Spleen (tissue), 11 donors: ENCODE results near the gene HOXC6. TPM values are rescaled to one million over a fixed set of nuclear protein-coding genes. Genes with fewer than 3 reads are reported as not detected.

ENCODE experiments used
- DNase-seq: peaks from one replicate; pipeline ENCODE4 v3.0.0-alpha.2; 2020
- H3K27ac ChIP-seq, 8 donors: fragments of 200-600 bp; sonication (generic) in 7 of 8; 1 replicate in 4 of 8; 2 replicates in 4 of 8; pipeline versions ENCODE4 v1.5.0 to v1.8.0; 2016 to 2021; ENCODE audit warnings: inconsistent platforms in 4 of 8, mild to moderate bottlenecking in 4 of 8, moderate library complexity in 1 of 8
- H3K27me3 ChIP-seq, 7 donors: fragments of 200-600 bp; sonication (generic) in 6 of 7; replicated peaks in 1 of 7; 1 replicate in 4 of 7; 2 replicates in 3 of 7; pipeline versions ENCODE4 v1.5.0 to v1.8.0; 2016 to 2021; ENCODE audit warnings: inconsistent platforms in 3 of 7, mild to moderate bottlenecking in 1 of 7
- H3K36me3 ChIP-seq, 6 donors: fragments of 200-600 bp; sonication (generic) in 5 of 6; 1 replicate in 4 of 6; 2 replicates in 2 of 6; pipeline versions ENCODE4 v1.5.0 to v1.8.0; 2016 to 2021; ENCODE audit warnings: inconsistent platforms in 2 of 6
- H3K4me1 ChIP-seq, 6 donors: fragments of 200-600 bp; sonication (generic) in 5 of 6; 1 replicate in 3 of 6; 2 replicates in 3 of 6; pipeline versions ENCODE4 v1.5.0 to v1.8.0; 2016 to 2021; ENCODE audit warnings: inconsistent platforms in 3 of 6
- H3K4me3 ChIP-seq, 8 donors: fragments of 200-600 bp; sonication (generic) in 7 of 8; 1 replicate in 4 of 8; 2 replicates in 4 of 8; pipeline versions ENCODE4 v1.5.0 to v1.8.0; 2016 to 2021; ENCODE audit warnings: inconsistent platforms in 4 of 8, mild to moderate bottlenecking in 4 of 8, moderate library complexity in 2 of 8
- H3K9me3 ChIP-seq, 8 donors: fragments of 200-600 bp; sonication (generic) in 7 of 8; 1 replicate in 4 of 8; 2 replicates in 4 of 8; pipeline versions ENCODE4 v1.5.0 to v1.8.0; 2016 to 2021; ENCODE audit warnings: inconsistent platforms in 4 of 8
- POLR2A ChIP-seq, 3 donors: fragments of 450-650 bp; IDR thresholded peaks; one replicate each; pipeline ENCODE4 v1.5.1; 2017; ENCODE audit warnings: antibody characterized with exemption in 3 of 3, mild to moderate bottlenecking in 1 of 3
- POLR2AphosphoS5 ChIP-seq, 3 donors: sonication (generic); formaldehyde crosslinking; IDR thresholded peaks; one replicate each; pipeline ENCODE4 v1.5.1; 2017; ENCODE audit warnings: antibody characterized with exemption in 3 of 3
- WGBS, 5 donors: extraction: QIAGEN DNeasy Blood & Tissue Kit in 3 of 5; methylation state at CpG; one replicate each; pipeline versions ENCODE4 v1.1.5 to v1.1.7; 2013 to 2018; 5-methylcytosine and 5-hydroxymethylcytosine counted together
- intact Hi-C: fragments of 100-400 bp; cut with DNase I; formaldehyde crosslinking; loops from one replicate; pipeline ENCODE4 v1.15.0; 2023; ENCODE audit warnings: low total_unique reads
- polyA plus RNA-seq, 3 donors: library from polyadenylated mRNA; stranded (reverse); fragments of 200-250 nt; gene quantifications; one replicate each; pipeline ENCODE4 v1.2.1, GENCODE V29; 2013
- total RNA-seq, 7 donors: library from RNA; depleted of rRNA in 3 of 7; stranded (reverse); fragments of >200 nt in 3 of 7; fragmentation: NEBNext Ultra II Directional in 4 of 7; extraction: Animal tissue kit (Norgen Biotek cat#: 25700) in 4 of 7; gene quantifications; one replicate each; pipeline versions ENCODE4 v1.1.0 to v1.2.1, GENCODE V29; 2016 to 2021
- TF ChIP-seq, protein P1 (sequence below), 11 experiments: fragments of 200-600 bp in 7 of 11; fragments of 450-650 bp in 4 of 11; sonication (generic) in 4 of 11; IDR thresholded peaks in 8 of 11; conservative IDR thresholded peaks in 3 of 11; 1 replicate in 7 of 11; 2 replicates in 4 of 11; pipeline versions ENCODE4 v1.4.0 to v1.8.0; 2016 to 2021; ENCODE audit warnings: antibody characterized with exemption in 11 of 11, inconsistent platforms in 4 of 11, mild to moderate bottlenecking in 1 of 11
- donor health status: healthy with polysubstance abuse.
- donor health status: DM: no; HTN: no; CAD: no; lungs with moderate emphysema.
- donor health status: DM: no; HTN: no; CAD: no.
- donor health status: Bipolar disorder and iron deficiency.
- donor health status: healthy.
- donor health status: DM: no; HTN: no; CAD: no.
- donor health status: DM: yes; HTN: yes; CAD: no.

The HOXC6 gene
- total and polyA plus RNA-seq, 10 donors = 0.11 to 0.52 (median 0.24) TPM; not detected in 4

DNA sequence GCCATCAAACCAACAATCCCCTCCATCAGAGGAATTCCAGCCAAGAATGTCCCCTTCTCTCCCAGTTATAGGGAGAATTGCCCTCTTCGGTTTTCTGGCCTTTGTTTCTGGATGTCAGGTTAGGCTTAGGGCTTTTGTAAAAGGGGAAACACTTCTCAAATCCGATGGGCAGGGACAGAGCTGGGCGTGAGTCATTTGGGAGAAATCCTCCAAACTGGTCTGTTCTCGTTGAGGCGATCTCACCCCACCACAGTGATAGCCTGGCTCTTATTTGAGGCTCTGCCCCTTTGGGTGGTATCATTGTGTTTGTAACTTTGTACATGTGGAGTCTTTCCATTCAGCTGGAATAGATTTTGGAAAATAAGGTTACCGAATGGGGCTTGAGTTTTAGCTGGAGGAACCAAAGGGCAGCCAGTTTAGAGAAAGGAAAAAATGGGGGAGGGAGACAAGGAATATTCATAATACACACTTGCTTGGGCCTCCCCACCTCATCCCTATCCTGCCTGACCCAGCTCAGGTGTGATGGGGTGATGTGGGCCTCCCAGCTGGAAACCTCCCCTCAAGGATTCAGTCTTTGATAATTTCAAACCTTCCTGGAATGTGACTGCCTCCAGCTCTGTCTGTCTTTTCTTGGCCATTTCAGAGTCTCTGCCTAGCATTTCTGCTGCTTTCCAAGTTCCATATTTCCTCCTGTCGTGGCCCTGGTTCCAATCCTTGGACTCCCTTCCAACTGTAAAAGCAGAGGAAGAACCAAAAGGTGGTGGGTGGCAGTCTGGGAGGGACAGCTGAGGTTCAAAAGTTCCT is 32.9 kb downstream of the HOXC6 start:
- no peak for DNase-seq
- no peaks in the 10 kb centered on the region for H3K9me3 ChIP-seq
- TF ChIP-seq POLR2A (IDR thresholded peaks at IDR 0.05) (no peak), POLR2AphosphoS5 (IDR thresholded peaks at IDR 0.05) (no peak)
- TF ChIP-seq, protein P1, sequence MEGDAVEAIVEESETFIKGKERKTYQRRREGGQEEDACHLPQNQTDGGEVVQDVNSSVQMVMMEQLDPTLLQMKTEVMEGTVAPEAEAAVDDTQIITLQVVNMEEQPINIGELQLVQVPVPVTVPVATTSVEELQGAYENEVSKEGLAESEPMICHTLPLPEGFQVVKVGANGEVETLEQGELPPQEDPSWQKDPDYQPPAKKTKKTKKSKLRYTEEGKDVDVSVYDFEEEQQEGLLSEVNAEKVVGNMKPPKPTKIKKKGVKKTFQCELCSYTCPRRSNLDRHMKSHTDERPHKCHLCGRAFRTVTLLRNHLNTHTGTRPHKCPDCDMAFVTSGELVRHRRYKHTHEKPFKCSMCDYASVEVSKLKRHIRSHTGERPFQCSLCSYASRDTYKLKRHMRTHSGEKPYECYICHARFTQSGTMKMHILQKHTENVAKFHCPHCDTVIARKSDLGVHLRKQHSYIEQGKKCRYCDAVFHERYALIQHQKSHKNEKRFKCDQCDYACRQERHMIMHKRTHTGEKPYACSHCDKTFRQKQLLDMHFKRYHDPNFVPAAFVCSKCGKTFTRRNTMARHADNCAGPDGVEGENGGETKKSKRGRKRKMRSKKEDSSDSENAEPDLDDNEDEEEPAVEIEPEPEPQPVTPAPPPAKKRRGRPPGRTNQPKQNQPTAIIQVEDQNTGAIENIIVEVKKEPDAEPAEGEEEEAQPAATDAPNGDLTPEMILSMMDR (IDR thresholded peaks at IDR 0.05 in 8 of 11, conservative IDR thresholded peaks at IDR 0.05 in 3 of 11) = no peak
- intact Hi-C loops = no loop called here
- no peak overlapping the region for H3K27ac ChIP-seq
- H3K36me3 ChIP-seq = no peaks in the 10 kb centered on the region
- no peak overlapping the region for H3K4me3 ChIP-seq
- H3K4me1 ChIP-seq = no peaks in the 10 kb centered on the region
- WGBS, 5 donors = 41 to 63% (median 59%) methylated on average over 7 of the region's 7 CpGs
- H3K27me3 ChIP-seq = peaks cover 0 to 95% (median 38%) of the 10 kb centered on the region in 7 donors

DNA sequence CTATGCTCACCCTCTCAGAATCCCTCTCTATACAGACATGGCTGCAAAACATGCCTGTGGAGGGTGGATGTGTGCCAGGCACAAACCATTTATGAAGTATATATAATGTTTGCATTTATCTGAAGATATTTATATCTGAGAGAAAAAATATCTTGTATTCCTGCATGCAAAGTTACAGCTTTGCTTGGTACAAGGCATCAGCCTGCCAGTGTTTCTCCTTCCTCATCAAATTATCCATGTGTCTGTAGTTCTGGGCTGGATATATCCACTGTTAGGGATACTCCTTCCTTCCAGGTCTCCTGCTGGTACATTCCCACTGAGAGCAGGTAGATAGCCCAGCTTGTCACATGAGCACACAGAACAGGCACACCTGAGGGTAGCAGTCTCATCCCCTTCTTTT is 37.4 kb downstream of the HOXC6 start:
- TF ChIP-seq POLR2AphosphoS5 (IDR thresholded peaks at IDR 0.05) (no peak), POLR2A (IDR thresholded peaks at IDR 0.05) (no peak)
- TF ChIP-seq, protein P1 (IDR thresholded peaks at IDR 0.05 in 8 of 11, conservative IDR thresholded peaks at IDR 0.05 in 3 of 11) = no peak
- intact Hi-C loops = no loop called here

DNA sequence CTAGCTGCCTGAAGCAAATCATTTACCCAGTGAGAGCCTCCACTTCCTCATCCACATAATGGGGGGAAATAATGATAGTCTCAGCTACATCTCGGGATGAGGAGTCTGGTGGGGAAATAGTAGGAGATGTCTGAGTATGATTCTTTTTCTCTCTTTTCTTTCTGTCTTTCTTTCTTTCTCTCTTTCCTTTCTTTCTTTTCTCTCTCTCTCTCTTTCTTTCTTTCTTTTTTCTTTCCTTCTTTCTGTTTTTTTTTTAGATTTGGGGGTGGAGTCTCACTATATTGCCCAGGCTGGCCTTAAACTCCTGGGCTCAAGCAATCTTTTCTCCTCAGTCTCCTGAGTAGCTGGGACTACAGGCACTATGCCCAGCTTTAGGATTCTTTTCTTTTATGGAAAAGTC is 38.2 kb downstream of the HOXC6 start:
- Histone ChIP-seq H3K36me3 (no peaks in the 10 kb centered on the region), H3K9me3 (no peaks in the 10 kb centered on the region), H3K27me3 (peaks cover 0 to 79% (median 18%) of the 10 kb centered on the region in 7 donors), H3K4me1 (no peaks in the 10 kb centered on the region), H3K4me3 (no peak overlapping the region), H3K27ac (no peak overlapping the region)
- intact Hi-C loops = no loop called here
- no peak for DNase-seq
- WGBS, 5 donors = 71 to 91% (median 85%) methylated on average over 1 of the region's 1 CpG
- TF ChIP-seq, protein P1 (IDR thresholded peaks at IDR 0.05 in 8 of 11, conservative IDR thresholded peaks at IDR 0.05 in 3 of 11) = no peak
- TF ChIP-seq POLR2A (IDR thresholded peaks at IDR 0.05) (no peak), POLR2AphosphoS5 (IDR thresholded peaks at IDR 0.05) (no peak)

More for the DNA sequence above, 37.4 kb downstream of the HOXC6 start:
- Histone ChIP-seq H3K4me3 (no peak overlapping the region), H3K36me3 (no peaks in the 10 kb centered on the region), H3K4me1 (no peaks in the 10 kb centered on the region), H3K9me3 (no peaks in the 10 kb centered on the region), H3K27ac (no peak overlapping the region), H3K27me3 (peaks cover 0 to 79% (median 23%) of the 10 kb centered on the region in 7 donors)
- DNase-seq = no peak

DNA sequence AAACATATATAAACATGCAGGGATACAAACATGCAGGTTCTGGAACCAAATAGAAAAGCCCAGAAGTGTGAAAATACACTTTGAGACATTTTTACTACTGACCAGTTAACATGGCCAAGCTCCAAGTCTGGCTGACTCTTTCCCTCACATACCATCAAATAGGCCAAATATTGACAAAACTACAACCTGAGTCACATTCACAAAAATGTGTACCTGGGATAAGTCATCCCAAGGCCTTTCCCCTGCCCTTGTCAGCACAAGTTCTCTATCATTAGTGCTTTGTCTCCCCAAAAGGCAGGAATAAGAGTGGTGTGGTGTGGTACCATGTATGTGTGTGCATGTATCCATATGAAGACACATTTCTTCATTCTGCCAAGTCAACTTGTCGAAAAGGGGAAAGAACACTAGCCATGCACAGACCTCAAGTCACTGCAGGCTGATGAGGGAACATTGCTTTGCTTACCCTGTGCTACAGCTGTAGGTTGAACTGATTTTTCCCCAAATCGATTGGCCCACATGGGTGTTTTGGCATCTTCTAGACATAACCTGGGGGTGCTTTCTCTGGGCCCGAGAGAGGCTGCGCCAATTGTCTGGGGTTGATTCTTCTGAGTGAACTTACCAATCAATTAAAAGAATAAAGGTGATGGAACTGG is 40.3 kb downstream of the HOXC6 start:
- Histone ChIP-seq H3K27ac (no peak overlapping the region), H3K27me3 (peaks cover 0 to 82% (median 13%) of the 10 kb centered on the region in 7 donors), H3K4me1 (no peaks in the 10 kb centered on the region), H3K4me3 (no peak overlapping the region), H3K36me3 (no peaks in the 10 kb centered on the region), H3K9me3 (no peaks in the 10 kb centered on the region)
- intact Hi-C loops = no loop called here
- no peak for TF ChIP-seq POLR2A (IDR thresholded peaks at IDR 0.05)
- no peak for TF ChIP-seq POLR2AphosphoS5 (IDR thresholded peaks at IDR 0.05)
- TF ChIP-seq, protein P1 (IDR thresholded peaks at IDR 0.05 in 8 of 11, conservative IDR thresholded peaks at IDR 0.05 in 3 of 11) = no peak
- 84 to 92% (median 89%) methylated on average over 4 of the region's 4 CpGs for WGBS, 5 donors
- no peak for DNase-seq
